DMS153 treated with DMSO at 0.1 percent for 48 hours (cell line): ENCODE data around the gene PLCB1.
A peak's percentile ranks its signal among the peaks of the same experiment; 100 is the strongest.
"Not testable (repeated sequence)": the region's sequence is repeated elsewhere in the genome, so short reads cannot be mapped to it uniquely, and the experiment has no call there.

ENCODE experiments used
- DNase-seq: peaks from one replicate; lab custom pipeline; 2025; ENCODE audit not compliant: unreplicated experiment; lab: John Stamatoyannopoulos, UW

Gene PLCB1

GRCh38 chr20:8131598-8132483, at the start of gene PLCB1:
Gene PLCB1, plus strand, starts transcription at chr20:8132266. Its CDS starts 386 bp downstream, at chr20:8132652.
- peak; percentile 84 for DNase-seq

DNA sequence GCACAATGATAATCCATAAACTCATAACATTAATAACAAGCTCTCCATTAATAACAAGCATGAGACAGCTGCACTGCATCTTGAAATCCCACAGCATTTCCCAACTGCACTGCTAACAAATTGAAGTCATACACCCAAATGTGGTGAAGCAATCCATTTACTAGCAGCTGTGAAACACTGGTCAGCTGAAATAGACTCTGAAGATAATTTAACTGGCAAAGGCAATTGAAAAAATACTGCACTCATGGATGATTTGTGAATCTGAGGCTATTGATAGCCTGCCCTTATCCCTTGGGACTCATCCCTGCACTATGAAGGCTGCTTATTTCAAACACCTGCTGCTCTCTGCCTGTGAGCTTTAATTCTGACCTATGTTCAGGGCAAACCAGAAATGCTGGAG, 49.1 kb upstream of the PLCB1 start:
- peak; percentile 76 for DNase-seq

DNA sequence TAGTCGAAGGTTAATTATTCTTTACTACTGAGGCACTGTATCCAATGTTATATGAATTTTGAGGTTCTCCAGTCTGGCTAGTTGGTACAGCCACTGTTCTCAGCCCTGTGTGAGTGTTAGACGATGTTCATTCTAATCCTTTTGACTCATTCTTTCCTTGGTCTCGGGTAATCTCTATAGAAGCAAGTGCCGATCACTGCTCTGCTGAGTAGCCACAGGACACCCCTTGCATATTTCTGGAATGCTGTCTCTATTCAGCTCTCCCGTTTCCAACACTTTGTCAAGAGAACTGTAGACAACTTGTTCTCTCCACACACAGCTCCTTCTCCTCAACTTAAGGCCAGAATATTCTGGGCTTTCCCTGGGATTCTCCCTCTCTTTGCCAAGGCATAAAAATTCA, 42.4 kb upstream of the PLCB1 start:
- no peak for DNase-seq

DNA sequence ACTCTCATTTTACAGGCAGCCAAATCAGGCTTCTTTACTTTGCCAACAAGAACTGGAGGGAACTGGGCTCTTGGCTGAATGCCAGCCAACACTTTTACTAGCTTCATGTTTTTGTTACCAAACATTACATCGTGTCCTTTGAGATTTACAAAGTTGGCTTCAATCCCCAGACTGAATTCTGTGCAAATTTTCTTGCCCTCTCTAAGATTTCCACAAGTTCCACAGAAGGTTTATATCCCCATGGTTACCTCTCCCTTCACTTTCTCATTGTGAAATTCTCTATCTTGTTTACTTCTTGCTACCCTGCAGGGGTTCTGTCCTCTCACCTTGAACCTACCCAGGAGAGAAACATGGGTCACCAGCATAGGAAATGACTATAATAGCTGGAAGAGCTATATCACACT, 37.6 kb upstream of the PLCB1 start:
- DNase-seq: no peak

GRCh38 chr20:8094850-8095249, 37.2 kb upstream of the PLCB1 start:
- DNase-seq: no peak

- no peak for DNase-seq
Observed at GRCh38 chr20:8095648-8096572, 36.2 kb upstream of the PLCB1 start.

- no peak for DNase-seq
Observed at GRCh38 chr20:8097307-8097706, 34.8 kb upstream of the PLCB1 start.

DNA sequence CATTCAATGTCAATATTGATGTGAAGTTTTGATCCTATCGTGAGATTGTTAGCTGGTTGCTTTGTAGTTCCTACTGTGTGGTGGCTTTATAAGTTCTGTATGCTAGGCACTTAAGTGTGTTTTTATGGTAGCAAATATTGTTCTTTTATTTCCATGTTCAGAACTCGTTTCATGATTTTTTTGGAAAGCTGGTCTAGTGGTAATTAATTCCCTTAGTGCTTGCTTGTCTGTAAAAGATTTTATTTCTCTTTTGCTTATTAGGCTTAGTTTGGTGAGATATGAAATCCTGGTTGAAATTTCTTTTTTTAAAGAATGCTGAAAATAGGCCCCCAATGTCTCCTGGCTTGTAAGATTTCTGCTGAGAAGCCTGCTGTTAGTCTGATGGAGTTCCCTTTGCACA, 27.8 kb upstream of the PLCB1 start:
- DNase-seq: no peak

DNA sequence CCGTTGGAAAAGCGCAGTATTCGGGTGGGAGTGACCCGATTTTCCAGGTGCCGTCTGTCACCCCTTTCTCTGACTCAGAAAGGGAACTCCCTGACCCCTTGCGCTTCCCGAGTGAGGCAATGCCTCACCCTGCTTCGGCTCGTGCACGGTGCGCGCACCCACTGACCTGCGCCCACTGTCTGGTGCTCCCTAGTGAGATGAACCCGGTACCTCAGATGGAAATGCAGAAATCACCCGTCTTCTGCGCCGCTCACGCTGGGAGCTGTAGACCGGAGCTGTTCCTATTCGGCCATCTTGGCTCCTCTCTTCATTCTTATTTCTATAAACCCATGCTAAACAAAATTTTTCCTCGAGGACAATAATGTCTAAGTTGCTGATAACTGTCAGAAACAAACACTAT, 17.5 kb upstream of the PLCB1 start:
- DNase-seq: not testable (repeated sequence)

DNA sequence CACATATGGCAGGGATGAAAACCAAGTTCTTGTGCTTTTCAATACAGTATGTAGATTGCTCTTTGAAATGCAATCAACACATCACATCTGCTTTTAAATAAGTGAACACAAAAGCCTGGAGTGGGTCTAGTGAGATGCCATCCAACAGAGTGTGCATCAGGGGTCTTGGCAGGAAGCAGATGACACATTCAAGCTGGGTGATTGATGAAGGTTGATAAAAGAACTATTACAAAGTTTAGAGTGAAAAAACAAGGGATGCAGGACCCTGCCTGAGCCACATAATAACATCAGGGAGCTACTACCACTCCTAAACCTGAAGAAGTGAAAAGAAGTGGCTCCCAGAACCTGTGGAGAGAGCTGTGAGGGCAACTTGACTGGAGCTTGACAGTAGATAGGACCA, 16.6 kb upstream of the PLCB1 start:
- DNase-seq: no peak

DNA sequence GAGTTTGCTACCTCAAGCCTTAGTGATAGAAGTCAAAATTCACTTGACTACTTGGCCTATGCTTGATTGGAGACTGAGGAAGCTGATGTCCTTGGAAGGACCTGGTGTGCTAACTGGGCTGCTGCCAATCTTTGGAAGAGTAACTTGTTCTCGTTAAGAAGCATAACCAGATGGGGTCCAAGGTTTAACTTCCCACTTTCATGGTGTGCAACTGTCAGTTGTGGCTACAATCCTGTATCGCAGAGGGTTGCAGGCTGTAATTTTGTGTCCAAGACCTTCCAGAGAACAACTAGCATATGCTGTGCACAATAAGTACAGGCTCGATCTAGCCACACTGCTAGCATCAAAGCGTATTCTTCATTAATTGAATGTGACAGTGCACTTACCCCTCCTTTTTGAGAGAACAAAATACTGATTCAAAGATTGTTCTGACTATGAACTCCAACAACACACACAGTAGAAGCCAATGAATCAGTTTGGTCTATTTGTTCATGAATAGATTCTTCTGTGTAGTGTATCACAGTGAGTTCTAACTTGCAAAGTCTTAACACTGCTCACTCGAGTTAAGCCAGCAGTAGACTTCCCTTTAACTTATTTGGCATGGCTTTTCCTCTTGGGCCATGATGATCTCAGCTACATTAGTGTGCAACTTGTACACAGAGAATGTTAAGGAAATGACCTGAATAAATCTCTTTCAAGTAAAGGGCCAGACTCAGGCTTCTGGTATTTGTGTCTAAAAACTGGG, 15.8 kb upstream of the PLCB1 start:
- no peak for DNase-seq

- no peak for DNase-seq
Observed at GRCh38 chr20:8117636-8118035, 14.4 kb upstream of the PLCB1 start.

GRCh38 chr20:8118039-8118438, 14.0 kb upstream of the PLCB1 start:
- DNase-seq: no peak

- DNase-seq: no peak
Observed at GRCh38 chr20:8118760-8119159, 13.3 kb upstream of the PLCB1 start.

- DNase-seq: no peak
Observed at GRCh38 chr20:8121666-8122065, 10.4 kb upstream of the PLCB1 start.

GRCh38 chr20:8124639-8125038, 7.4 kb upstream of the PLCB1 start:
- DNase-seq: no peak

GRCh38 chr20:8126181-8126580, 5.9 kb upstream of the PLCB1 start:
- no peak for DNase-seq

DNA sequence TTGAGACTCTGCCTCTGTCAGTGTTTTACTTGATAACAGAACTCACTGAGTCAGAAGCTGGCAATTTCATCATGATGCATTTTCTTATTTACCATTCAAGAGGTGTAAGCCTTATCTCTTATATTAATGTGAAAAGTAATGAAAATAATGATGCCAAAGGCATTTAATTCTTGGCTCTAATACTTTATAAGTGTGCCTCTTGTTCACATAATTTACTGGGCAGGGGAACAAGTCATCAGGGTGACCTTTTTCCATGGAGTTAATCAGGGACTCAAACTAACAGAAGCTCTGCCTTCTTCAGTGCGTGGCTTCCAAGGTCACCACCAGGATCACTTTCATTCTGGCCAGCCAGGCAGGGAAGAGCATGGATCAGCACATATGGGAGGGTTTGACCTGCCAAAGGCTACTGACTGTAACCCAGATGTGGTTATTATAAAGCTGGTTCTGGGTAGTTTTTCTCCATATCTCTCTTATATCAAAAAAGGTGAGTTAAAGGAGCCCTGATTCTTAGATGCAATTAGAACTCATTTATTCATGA, 5.2 kb upstream of the PLCB1 start:
- no peak for DNase-seq

GRCh38 chr20:8127553-8128255, 4.4 kb upstream of the PLCB1 start:
- DNase-seq: no peak

DNA sequence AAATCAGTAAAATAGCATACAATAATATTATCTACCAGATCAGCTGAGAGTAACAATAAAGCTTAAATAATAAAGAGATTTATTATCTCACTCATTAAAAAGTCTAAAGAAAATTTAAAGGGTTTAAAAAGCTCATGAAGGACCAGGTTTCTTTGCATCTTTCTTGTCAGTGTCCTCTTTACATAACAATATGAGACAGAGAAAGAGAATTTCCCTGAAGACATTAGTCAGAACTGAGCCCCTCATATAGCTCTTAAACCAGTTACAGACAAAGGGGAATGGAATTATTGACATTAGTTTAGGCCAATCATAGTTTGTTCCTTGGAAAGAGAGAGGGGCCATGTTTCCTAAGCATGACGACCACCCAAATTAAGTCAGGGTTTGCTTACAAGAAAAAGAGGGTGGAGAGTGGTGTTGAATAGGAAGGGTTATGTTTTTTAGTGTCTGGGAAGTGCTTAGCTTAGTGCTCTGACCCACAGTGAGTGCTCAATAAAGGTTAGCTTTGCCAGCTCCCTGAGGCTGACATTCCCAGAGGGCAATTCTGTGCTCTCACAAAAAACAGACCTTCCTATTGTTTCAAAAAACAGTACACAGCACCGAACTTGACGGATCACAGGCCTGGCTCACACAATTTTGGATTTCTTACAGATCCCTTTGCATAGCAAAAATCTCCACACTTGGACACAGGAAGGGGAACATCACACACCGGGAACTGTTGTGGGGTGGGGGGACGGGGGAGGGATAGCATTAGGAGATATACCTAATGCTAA, 3.6 kb upstream of the PLCB1 start:
- no peak for DNase-seq
